Lung (tissue), 12 donors: Measurements from ENCODE around the gene KCTD17. TPM values are rescaled to one million over a fixed set of nuclear protein-coding genes. Genes with fewer than 3 reads are reported as not detected.

Experiments used
- ATAC-seq: fragments of 200-7000 bp; cut with Tn5 transposase; one replicate; pipeline ENCODE4 v1.9.1; 2020; ENCODE audit warnings: moderate number of reproducible peaks; ENCODE audit not compliant: insufficient read depth, low FRiP score
- DNase-seq, 3 donors: peaks; one replicate each; pipeline ENCODE4 v3.0.0-alpha.2; 2013 to 2017
- H3K27ac ChIP-seq, 2 donors: one replicate each; pipeline ENCODE4 v1.5.1; 2013; ENCODE audit warnings: mild to moderate bottlenecking in 2 of 2, moderate library complexity in 2 of 2, control low read depth in 1 of 2, inconsistent platforms in 1 of 2, low read depth in 1 of 2, low read length in 1 of 2
- H3K27me3 ChIP-seq, 3 donors: one replicate each; pipeline ENCODE4 v1.5.1; 2013; ENCODE audit warnings: low read length in 2 of 3; ENCODE audit not compliant: control insufficient read depth in 3 of 3, insufficient read depth in 3 of 3
- H3K36me3 ChIP-seq, 4 donors: one replicate each; pipeline ENCODE4 v1.5.1; 2013; ENCODE audit warnings: low read length in 4 of 4, mild to moderate bottlenecking in 1 of 4, moderate library complexity in 1 of 4; ENCODE audit not compliant: control insufficient read depth in 4 of 4, insufficient read depth in 4 of 4
- H3K4me1 ChIP-seq, 5 donors: one replicate each; pipeline ENCODE4 v1.5.1; 2013; ENCODE audit warnings: low read length in 5 of 5, mild to moderate bottlenecking in 2 of 5, moderate library complexity in 1 of 5; ENCODE audit not compliant: control insufficient read depth in 5 of 5, insufficient read depth in 5 of 5
- H3K4me3 ChIP-seq: one replicate; pipeline ENCODE4 v1.5.1; 2013; ENCODE audit warnings: mild to moderate bottlenecking, control low read depth, moderate library complexity
- H3K9ac ChIP-seq, 2 donors: one replicate each; pipeline ENCODE4 v1.5.1; 2013; ENCODE audit warnings: low read length in 2 of 2, control low read depth in 1 of 2; ENCODE audit not compliant: insufficient read depth in 1 of 2
- H3K9me3 ChIP-seq, 4 donors: one replicate each; pipeline ENCODE4 v1.5.1; 2013; ENCODE audit warnings: low read length in 3 of 4, mild to moderate bottlenecking in 1 of 4, moderate library complexity in 1 of 4; ENCODE audit not compliant: control insufficient read depth in 4 of 4, insufficient read depth in 3 of 4
- WGBS, 2 donors: extraction: QIAGEN DNeasy Blood & Tissue Kit; methylation state at CpG; one replicate each; pipeline ENCODE4 v1.1.7; 2013; 5-methylcytosine and 5-hydroxymethylcytosine counted together
- polyA plus RNA-seq, 2 donors: library from polyadenylated mRNA; stranded (reverse); fragments of 200-250 nt; gene quantifications; one replicate each; pipeline ENCODE4 v1.2.1, GENCODE V29; 2013
- total RNA-seq, 2 donors: library from RNA; depleted of rRNA in 1 of 2; stranded (reverse); fragments of >200 nt in 1 of 2; gene quantifications; one replicate each; pipeline ENCODE4 v1.2.1, GENCODE V29; 2014 to 2021
- TF ChIP-seq, protein P1 (sequence below): IDR thresholded peaks from 2 replicates; pipeline ENCODE4 v1.5.1; 2012; ENCODE audit warnings: mild to moderate bottlenecking; ENCODE audit errors: control extremely low read depth, extremely low read depth
- donor health status: control.
- donor health status: control.
- donor health status: Bipolar disorder and iron deficiency.
- donor health status: healthy.
- donor health status: DM: yes; HTN: yes; CAD: no.

The KCTD17 gene
- total and polyA plus RNA-seq, 4 donors: 9.7 to 26.0 (median 18.3) TPM

DNA sequence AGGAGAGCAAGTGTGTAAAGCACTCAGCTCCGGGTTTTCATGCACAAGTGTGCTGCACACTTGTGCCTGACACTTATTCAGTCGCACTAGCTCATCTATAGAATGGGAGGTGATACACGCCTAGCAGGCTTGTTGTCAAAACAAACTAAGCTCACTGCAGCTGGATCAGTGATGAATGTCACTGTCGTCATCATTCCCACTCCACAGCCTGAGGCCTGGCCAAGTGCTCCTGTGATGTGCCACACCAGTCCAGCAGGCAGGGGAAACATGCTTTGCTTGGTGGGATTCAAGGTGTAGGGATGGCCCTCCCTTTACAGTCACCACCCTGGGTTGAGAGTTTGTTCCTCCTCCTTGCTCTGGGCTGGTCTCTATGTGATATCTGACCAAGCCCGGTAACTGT, 25.2 kb upstream of the KCTD17 start:
- DNase-seq (no peak), ATAC-seq (no peak)
- H3K27ac ChIP-seq: no peak overlapping the region
- H3K4me1 ChIP-seq: peaks cover 0 to 9% (median 4%) of the 10 kb centered on the region in 5 donors
- H3K36me3 ChIP-seq: peaks cover 0 to 41% (median 24%) of the 10 kb centered on the region in 4 donors
- H3K9ac ChIP-seq: no peak overlapping the region
- TF ChIP-seq, protein P1, sequence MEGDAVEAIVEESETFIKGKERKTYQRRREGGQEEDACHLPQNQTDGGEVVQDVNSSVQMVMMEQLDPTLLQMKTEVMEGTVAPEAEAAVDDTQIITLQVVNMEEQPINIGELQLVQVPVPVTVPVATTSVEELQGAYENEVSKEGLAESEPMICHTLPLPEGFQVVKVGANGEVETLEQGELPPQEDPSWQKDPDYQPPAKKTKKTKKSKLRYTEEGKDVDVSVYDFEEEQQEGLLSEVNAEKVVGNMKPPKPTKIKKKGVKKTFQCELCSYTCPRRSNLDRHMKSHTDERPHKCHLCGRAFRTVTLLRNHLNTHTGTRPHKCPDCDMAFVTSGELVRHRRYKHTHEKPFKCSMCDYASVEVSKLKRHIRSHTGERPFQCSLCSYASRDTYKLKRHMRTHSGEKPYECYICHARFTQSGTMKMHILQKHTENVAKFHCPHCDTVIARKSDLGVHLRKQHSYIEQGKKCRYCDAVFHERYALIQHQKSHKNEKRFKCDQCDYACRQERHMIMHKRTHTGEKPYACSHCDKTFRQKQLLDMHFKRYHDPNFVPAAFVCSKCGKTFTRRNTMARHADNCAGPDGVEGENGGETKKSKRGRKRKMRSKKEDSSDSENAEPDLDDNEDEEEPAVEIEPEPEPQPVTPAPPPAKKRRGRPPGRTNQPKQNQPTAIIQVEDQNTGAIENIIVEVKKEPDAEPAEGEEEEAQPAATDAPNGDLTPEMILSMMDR: no peak
- no peaks in the 10 kb centered on the region for H3K27me3 ChIP-seq
- H3K9me3 ChIP-seq: no peaks in the 10 kb centered on the region
- WGBS, 2 donors: 91 to 94% methylated on average over 5 of the region's 5 CpGs
- no peak overlapping the region for H3K4me3 ChIP-seq

DNA sequence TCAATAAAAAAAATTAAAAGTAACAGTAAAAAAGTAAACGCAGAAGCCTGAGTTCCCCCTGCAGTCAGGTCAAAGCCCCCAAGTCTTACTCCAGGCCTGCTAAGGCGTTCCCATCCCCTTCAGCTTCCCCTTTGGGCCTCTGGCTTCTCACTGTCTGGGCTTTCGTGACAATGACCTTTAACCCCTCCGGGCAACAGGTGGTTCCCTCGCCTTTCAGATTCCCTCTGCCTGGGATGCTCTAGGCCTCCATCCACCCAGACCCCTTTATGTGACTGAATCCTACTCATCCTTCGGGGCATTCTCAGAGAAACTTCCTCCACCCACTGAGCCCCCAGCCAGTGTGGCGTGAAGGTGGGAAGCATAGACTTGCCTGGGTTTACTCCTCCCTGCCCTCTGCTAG, 24.0 kb upstream of the KCTD17 start:
- H3K4me1 ChIP-seq: peaks cover 0 to 6% (median 0%) of the 10 kb centered on the region in 5 donors
- H3K9me3 ChIP-seq: no peaks in the 10 kb centered on the region
- H3K36me3 ChIP-seq: peaks cover 0 to 41% (median 24%) of the 10 kb centered on the region in 4 donors
- ATAC-seq (no peak), DNase-seq (no peak)
- WGBS, 2 donors: 91 to 95% methylated on average over 7 of the region's 7 CpGs
- H3K27me3 ChIP-seq: no peaks in the 10 kb centered on the region
- H3K4me3 ChIP-seq: no peak overlapping the region
- no peak overlapping the region for H3K9ac ChIP-seq
- TF ChIP-seq, protein P1: no peak
- no peak overlapping the region for H3K27ac ChIP-seq

DNA sequence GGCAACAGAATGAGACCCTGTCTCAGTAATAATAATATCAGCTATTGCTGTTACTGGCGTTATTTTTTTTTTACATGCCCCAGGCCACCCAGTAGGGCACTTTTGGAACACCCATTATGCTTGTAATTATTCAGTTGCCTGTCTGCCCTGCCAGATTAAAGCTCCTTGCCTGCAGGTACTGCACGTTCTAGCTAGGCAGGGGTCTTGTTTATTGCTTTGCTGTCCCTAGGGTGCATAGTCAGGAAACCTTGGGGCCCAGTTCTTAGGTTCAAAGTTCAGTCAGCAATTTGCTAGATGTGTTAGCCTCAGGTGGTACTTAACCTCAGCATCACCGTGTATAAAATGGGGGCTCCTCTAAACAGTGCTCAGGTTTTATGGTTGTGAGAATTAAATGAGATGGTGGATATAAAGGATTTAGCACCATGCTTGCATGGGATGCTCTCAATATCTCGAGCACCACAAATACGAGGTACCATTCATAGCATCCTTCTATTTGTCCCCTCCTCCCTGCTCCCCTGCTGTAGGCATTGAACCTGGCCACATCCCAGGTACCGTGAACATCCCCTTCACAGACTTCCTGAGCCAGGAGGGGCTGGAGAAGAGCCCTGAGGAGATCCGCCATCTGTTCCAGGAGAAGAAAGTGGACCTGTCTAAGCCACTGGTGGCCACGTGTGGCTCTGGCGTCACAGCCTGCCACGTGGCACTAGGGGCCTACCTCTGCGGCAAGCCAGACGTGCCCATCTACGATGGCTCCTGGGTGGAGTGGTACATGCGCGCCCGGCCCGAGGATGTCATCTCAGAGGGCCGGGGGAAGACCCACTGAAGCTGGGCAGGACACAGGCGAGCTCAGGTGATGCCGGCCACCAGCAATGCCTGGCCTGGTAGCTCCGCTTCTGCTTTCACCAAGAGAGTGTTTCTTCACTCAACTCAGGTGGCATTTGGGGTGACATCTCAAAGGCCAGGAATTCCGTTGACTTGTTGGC, 22.6 kb upstream of the KCTD17 start:
- H3K36me3 ChIP-seq: peaks cover 0 to 40% (median 24%) of the 10 kb centered on the region in 4 donors
- ATAC-seq (no peak), DNase-seq (no peak)
- WGBS, 2 donors: 94 to 95% methylated on average over 22 of the region's 22 CpGs
- no peak overlapping the region for H3K4me3 ChIP-seq
- H3K27ac ChIP-seq: no peak overlapping the region
- H3K4me1 ChIP-seq: peaks cover 0 to 3% (median 0%) of the 10 kb centered on the region in 5 donors
- H3K27me3 ChIP-seq: no peaks in the 10 kb centered on the region
- H3K9ac ChIP-seq: no peak overlapping the region
- no peaks in the 10 kb centered on the region for H3K9me3 ChIP-seq
- TF ChIP-seq, protein P1: no peak
